Mesodermal cell (in vitro differentiated cells): ENCODE data around the gene ATF7IP.
A peak's percentile ranks its signal among the peaks of the same experiment; 100 is the strongest.

Experiments
- H3K27ac ChIP-seq: 2 replicates; pipeline ENCODE4 v1.7.0; 2013; ENCODE audit warnings: mild to moderate bottlenecking, low read depth, low read length, moderate library complexity; ENCODE audit not compliant: severe bottlenecking
- H3K36me3 ChIP-seq: 2 replicates; pipeline ENCODE4 v1.7.1; 2013; ENCODE audit warnings: mild to moderate bottlenecking, low read length, moderate library complexity; ENCODE audit not compliant: control insufficient read depth, insufficient read depth
- H3K4me1 ChIP-seq: one replicate; pipeline ENCODE4 v1.7.1; 2013; ENCODE audit warnings: mild to moderate bottlenecking, low read length; ENCODE audit not compliant: insufficient read depth, control insufficient read depth, poor library complexity, severe bottlenecking
- H3K4me3 ChIP-seq: 2 replicates; pipeline ENCODE4 v1.7.0; 2013; ENCODE audit warnings: low read length, control low read depth, mild to moderate bottlenecking; ENCODE audit not compliant: insufficient read depth, poor library complexity, severe bottlenecking; ENCODE audit errors: extremely low read depth
- H3K9me3 ChIP-seq: 2 replicates; pipeline ENCODE4 v1.7.1; 2013; ENCODE audit warnings: mild to moderate bottlenecking, low read length, moderate library complexity; ENCODE audit not compliant: control insufficient read depth
- WGBS, 2 experiments: methylation state at CpG; one replicate each; pipeline ENCODE4 v1.1.5; 2013; ENCODE audit warnings: missing lambda C conversion rate in 2 of 2; ENCODE audit not compliant: insufficient coverage in 2 of 2; 5-methylcytosine and 5-hydroxymethylcytosine counted together

ATF7IP gene

DNA sequence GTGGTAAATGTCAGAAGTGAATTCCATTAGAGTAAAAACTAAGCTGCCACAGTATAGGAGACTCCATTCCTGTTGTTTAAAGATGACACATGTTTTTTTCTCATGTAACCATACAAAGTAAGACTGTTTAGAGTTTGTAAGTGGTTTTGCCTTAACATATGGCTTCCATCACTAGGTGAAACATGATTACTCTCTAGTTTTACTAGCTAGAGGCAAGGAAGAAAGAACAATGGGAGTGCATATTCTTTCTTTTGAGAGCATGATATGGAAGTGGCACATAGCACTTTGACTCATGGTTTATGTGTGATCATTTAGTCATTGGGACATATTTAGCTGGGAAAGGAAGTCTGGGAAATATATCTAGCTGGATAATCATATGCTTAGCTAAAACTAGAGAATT, 7.7 kb downstream of the ATF7IP start:
- Histone ChIP-seq H3K36me3 (peaks cover 33% of the 10 kb centered on the region), H3K4me1 (no peaks in the 10 kb centered on the region), H3K9me3 (peaks cover 16% of the 10 kb centered on the region), H3K27ac (peak overlapping the region; percentile 37), H3K4me3 (no peak overlapping the region)

GRCh38 chr12:14379508-14379907, 14.0 kb downstream of the ATF7IP start:
- peaks cover 27% of the 10 kb centered on the region for H3K9me3 ChIP-seq
- peaks cover 11% of the 10 kb centered on the region for H3K4me1 ChIP-seq
- H3K27ac ChIP-seq, result no peak overlapping the region
- no peak overlapping the region for H3K4me3 ChIP-seq
- H3K36me3 ChIP-seq, result peaks cover 21% of the 10 kb centered on the region

GRCh38 chr12:14384783-14385638, 19.5 kb downstream of the ATF7IP start:
- Histone ChIP-seq H3K4me1 (peaks cover 11% of the 10 kb centered on the region), H3K27ac (peak overlapping the region; percentile 87), H3K4me3 (no peak overlapping the region), H3K9me3 (peaks cover 6% of the 10 kb centered on the region), H3K36me3 (no peaks in the 10 kb centered on the region)
- 14 to 25% methylated on average over 1 to 2 of the region's 2 CpGs for WGBS, 2 experiments

DNA sequence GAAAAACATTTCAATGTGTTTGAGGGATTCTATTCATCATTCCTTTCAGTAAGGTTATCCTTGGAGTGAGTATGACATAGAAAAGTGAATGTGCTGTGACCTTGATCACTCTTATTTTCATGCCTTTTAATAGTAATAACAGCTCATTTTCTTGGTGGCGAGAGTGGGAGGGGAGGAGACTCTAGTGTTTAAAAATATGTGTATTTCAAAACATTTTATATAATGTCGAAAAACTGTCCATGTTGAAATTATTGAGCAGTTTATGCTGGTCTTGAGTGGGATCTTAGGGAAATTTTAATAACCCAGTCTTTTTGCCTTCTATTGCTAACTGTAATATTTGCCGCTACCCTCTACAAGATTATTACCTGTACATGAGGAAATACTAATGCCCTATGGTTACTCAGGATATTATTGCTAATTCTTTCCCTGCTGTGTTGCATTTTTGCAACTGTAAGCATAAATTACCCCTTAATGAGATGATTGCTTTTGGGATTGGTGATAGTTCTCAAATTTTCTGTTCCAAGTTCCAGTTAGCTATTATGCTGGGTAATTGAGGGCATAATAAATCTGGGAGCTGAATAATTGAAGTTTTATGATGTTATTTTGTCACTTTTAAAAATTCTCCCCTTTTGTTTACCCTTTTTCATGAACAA, 21.9 kb downstream of the ATF7IP start:
- no peak overlapping the region for H3K27ac ChIP-seq
- WGBS, 2 experiments, result no CpG with 5 or more reads among the region's 3 CpGs
- peaks cover 6% of the 10 kb centered on the region for H3K9me3 ChIP-seq
- no peak overlapping the region for H3K4me3 ChIP-seq
- peaks cover 11% of the 10 kb centered on the region for H3K4me1 ChIP-seq
- no peaks in the 10 kb centered on the region for H3K36me3 ChIP-seq

DNA sequence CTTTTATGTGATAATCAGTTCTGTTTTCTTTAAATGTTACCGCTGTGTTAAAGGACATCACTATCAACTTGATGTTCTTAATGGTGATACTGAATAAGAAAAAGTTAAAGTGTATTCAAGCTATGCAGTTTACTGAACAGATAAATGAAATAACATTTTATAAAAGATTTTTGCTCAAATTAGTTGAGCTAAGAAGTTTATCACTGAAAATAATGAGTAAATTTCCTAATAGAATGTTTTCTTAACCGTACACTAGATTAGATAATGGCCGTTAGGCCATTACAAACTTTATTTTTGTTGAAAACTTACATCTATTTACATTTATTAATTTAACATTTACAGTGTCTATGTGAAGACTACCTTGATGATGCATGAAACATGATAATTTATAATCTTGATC, 25.0 kb downstream of the ATF7IP start:
- H3K27ac ChIP-seq, result no peak overlapping the region
- WGBS, 2 experiments, result no CpG with 5 or more reads among the region's 3 CpGs
- H3K4me1 ChIP-seq, result peaks cover 4% of the 10 kb centered on the region

DNA sequence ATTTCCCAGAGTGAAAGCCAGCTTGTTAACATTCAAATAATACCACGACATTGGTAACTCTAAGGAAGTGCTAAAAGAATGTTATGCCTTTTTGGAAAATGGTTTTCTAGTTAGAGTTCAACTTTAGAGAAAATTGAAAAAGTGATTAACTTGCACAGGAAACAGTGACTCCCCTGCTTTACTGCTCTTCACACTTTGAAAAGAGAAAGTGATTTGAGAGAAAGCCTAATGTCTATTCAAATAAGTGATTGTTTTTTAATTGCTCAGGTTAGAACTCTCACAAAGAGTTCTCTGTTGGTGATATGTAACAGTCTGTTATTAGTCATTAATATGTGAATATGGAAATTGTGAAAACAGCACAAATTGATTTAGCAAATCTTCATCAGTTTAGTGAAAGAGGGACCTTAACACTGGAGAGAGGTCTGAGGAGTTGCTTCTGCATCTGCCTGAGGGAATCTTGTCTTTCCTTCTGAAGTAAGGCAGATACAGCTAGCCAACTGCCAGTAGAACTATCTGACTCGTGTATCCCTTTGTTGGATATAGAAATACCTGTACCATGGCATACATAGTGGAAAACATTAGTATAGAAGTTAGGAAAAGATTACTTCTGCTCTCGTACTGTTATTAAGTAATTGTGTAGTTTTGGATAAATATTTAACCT, 25.5 kb downstream of the ATF7IP start:
- Histone ChIP-seq H3K4me1 (peaks cover 4% of the 10 kb centered on the region), H3K27ac (peak overlapping the region; percentile 33), H3K4me3 (no peak overlapping the region), H3K36me3 (no peaks in the 10 kb centered on the region), H3K9me3 (peaks cover 6% of the 10 kb centered on the region)
- WGBS, 2 experiments, result 100% methylated on average over 1 of the region's 3 CpGs; no CpG with 5 or more reads in 1 of the 2 experiments

More for the DNA sequence above, 25.0 kb downstream of the ATF7IP start:
- Histone ChIP-seq H3K36me3 (no peaks in the 10 kb centered on the region), H3K4me3 (no peak overlapping the region), H3K9me3 (peaks cover 6% of the 10 kb centered on the region)

GRCh38 chr12:14393751-14394150, 28.3 kb downstream of the ATF7IP start:
- no peaks in the 10 kb centered on the region for H3K9me3 ChIP-seq
- peaks cover 4% of the 10 kb centered on the region for H3K4me1 ChIP-seq
- H3K4me3 ChIP-seq, result no peak overlapping the region
- no CpG with 5 or more reads among the region's 1 CpG for WGBS, 2 experiments
- H3K36me3 ChIP-seq, result peaks cover 10% of the 10 kb centered on the region
- peak overlapping the region; percentile 50 for H3K27ac ChIP-seq

- peak overlapping the region; percentile 50 for H3K27ac ChIP-seq
- H3K4me1 ChIP-seq, result peaks cover 4% of the 10 kb centered on the region
- 5 to 43% methylated on average over 1 to 2 of the region's 3 CpGs for WGBS, 2 experiments
- H3K4me3 ChIP-seq, result no peak overlapping the region
- no peaks in the 10 kb centered on the region for H3K9me3 ChIP-seq
- peaks cover 10% of the 10 kb centered on the region for H3K36me3 ChIP-seq
These were observed 29.0 kb downstream of the ATF7IP start for GRCh38 chr12:14394317-14395073.

GRCh38 chr12:14395074-14395778, 29.7 kb downstream of the ATF7IP start:
- no peaks in the 10 kb centered on the region for H3K9me3 ChIP-seq
- H3K4me3 ChIP-seq, result no peak overlapping the region
- H3K36me3 ChIP-seq, result peaks cover 10% of the 10 kb centered on the region
- WGBS, 2 experiments, result no CpG with 5 or more reads among the region's 3 CpGs
- peaks cover 4% of the 10 kb centered on the region for H3K4me1 ChIP-seq
- H3K27ac ChIP-seq, result peak overlapping the region; percentile 44

DNA sequence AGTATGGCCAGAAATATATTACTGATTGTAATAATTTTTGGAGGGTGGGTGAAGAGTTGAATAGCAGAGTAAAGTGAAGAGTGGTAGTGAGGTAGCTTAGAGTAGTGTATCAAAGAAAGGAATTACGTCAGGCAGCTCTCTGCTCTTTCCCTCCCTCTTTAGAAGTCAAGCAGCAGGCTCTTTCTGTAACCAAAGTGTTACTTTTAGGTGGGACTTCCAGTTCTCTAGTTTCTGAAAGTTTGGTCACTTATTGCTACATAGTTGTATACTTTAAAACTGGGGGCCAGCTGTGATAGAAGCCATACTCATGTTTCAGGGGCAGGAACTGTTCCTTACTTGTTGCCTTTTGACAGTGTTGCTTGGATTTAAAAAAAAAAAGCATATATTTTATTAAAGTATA, 30.6 kb downstream of the ATF7IP start:
- H3K9me3 ChIP-seq, result no peaks in the 10 kb centered on the region
- no peak overlapping the region for H3K4me3 ChIP-seq
- no peak overlapping the region for H3K27ac ChIP-seq
- 100% methylated on average over 1 of the region's 1 CpG; no CpG with 5 or more reads in 1 of the 2 experiments for WGBS, 2 experiments
- H3K36me3 ChIP-seq, result peaks cover 10% of the 10 kb centered on the region
- H3K4me1 ChIP-seq, result peaks cover 4% of the 10 kb centered on the region
